ENCODE measurements around the gene NDRG3. TPM values are rescaled to one million over a fixed set of nuclear protein-coding genes. Genes with fewer than 3 reads are reported as not detected.

NDRG3 gene
- 10 to 100 TPM; 17.9 to 35.0 (median 29.6) TPM for total RNA-seq

GRCh38 chr20:36745927-36746659, at the start of gene NDRG3:
TSS of gene NDRG3 (minus strand) at chr20:36746090. CDS start at chr20:36721735, 24,355 bp downstream.
- peak within 1 kb of the TSS; percentile 69 to 82 for H3K27ac ChIP-seq
- no peaks in the 10 kb centered on the region for H3K9me3 ChIP-seq
- no peaks in the 10 kb centered on the region for H3K27me3 ChIP-seq
- intact Hi-C loops (cut with DNase I; ENCODE audit: low total_unique reads), result no loop called here
- peak within 1 kb of the TSS; percentile 71 to 98 for H3K4me3 ChIP-seq
- H3K36me3 ChIP-seq, result no peaks in the 10 kb centered on the region
- H3K4me1 ChIP-seq, result no peaks in the 10 kb centered on the region
- peak; percentile 93 to 95 for DNase-seq
- TF ChIP-seq POLR2A (IDR thresholded peaks at IDR 0.05) (peak in 1 of 2 donors; percentile 23), CTCF (IDR thresholded peaks at IDR 0.05) (peak in 2 of 4 experiments; percentile 42 to 52)

GRCh38 chr20:36794116-36794474, 48.2 kb upstream of the NDRG3 start:
- Histone ChIP-seq H3K36me3 (no peaks in the 10 kb centered on the region), H3K27ac (no peak overlapping the region), H3K4me1 (no peaks in the 10 kb centered on the region), H3K27me3 (no peaks in the 10 kb centered on the region), H3K9me3 (no peaks in the 10 kb centered on the region), H3K4me3 (no peak overlapping the region)
- no peak for DNase-seq
- TF ChIP-seq CTCF (IDR thresholded peaks at IDR 0.05) (no peak), POLR2A (IDR thresholded peaks at IDR 0.05) (no peak)
- intact Hi-C loops (cut with DNase I; ENCODE audit: low total_unique reads), result no loop called here

- intact Hi-C loops (cut with DNase I; ENCODE audit: low total_unique reads), result no loop called here
- Histone ChIP-seq H3K36me3 (no peaks in the 10 kb centered on the region), H3K9me3 (no peaks in the 10 kb centered on the region), H3K27ac (no peak overlapping the region), H3K4me1 (no peaks in the 10 kb centered on the region), H3K4me3 (no peak overlapping the region), H3K27me3 (no peaks in the 10 kb centered on the region)
- TF ChIP-seq CTCF (IDR thresholded peaks at IDR 0.05), result no peak
- TF ChIP-seq POLR2A (IDR thresholded peaks at IDR 0.05), result no peak
- no peak for DNase-seq
These were observed 47.6 kb upstream of the NDRG3 start for GRCh38 chr20:36793294-36794115.

- H3K4me3 ChIP-seq, result no peak overlapping the region
- peak; percentile 42 for DNase-seq
- no peaks in the 10 kb centered on the region for H3K4me1 ChIP-seq
- H3K27me3 ChIP-seq, result no peaks in the 10 kb centered on the region
- TF ChIP-seq CTCF (IDR thresholded peaks at IDR 0.05) (no peak), POLR2A (IDR thresholded peaks at IDR 0.05) (no peak)
- H3K36me3 ChIP-seq, result no peaks in the 10 kb centered on the region
- intact Hi-C loops (cut with DNase I; ENCODE audit: low total_unique reads), result no loop called here
- no peak overlapping the region for H3K27ac ChIP-seq
- H3K9me3 ChIP-seq, result no peaks in the 10 kb centered on the region
These were observed 46.5 kb upstream of the NDRG3 start for GRCh38 chr20:36792422-36792821.

GRCh38 chr20:36791862-36792261, 46.0 kb upstream of the NDRG3 start:
- Histone ChIP-seq H3K27ac (no peak overlapping the region), H3K4me1 (no peaks in the 10 kb centered on the region), H3K9me3 (no peaks in the 10 kb centered on the region), H3K4me3 (no peak overlapping the region), H3K27me3 (no peaks in the 10 kb centered on the region), H3K36me3 (no peaks in the 10 kb centered on the region)
- TF ChIP-seq CTCF (IDR thresholded peaks at IDR 0.05) (no peak), POLR2A (IDR thresholded peaks at IDR 0.05) (no peak)
- intact Hi-C loops (cut with DNase I; ENCODE audit: low total_unique reads), result no loop called here
- no peak for DNase-seq

Data from uterus (tissue), 4 donors.